ENCODE measurements around the gene RNF224. TPM values are rescaled to one million over a fixed set of nuclear protein-coding genes. Genes with fewer than 3 reads are reported as not detected.

Gene RNF224
- total RNA-seq, 1 experiment from 2014 or later, result 1.2 TPM

- ATAC-seq (no peak), DNase-seq (no peak)
- H3K9ac ChIP-seq (ENCODE audit: low read length), result no peak overlapping the region
- H3F3A ChIP-seq (ENCODE audit: low read length, unreplicated experiment), result no peaks in the 10 kb centered on the region
- H2AFZ ChIP-seq (ENCODE audit: low read length), result no peak overlapping the region
- H3K36me3 ChIP-seq (ENCODE audit: low read depth, low read length), result no peaks in the 10 kb centered on the region
- peaks cover 26% of the 10 kb centered on the region for H3K79me2 ChIP-seq (ENCODE audit: low read length)
- H3K27ac ChIP-seq (ENCODE audit: low read length), result no peak overlapping the region
- no peaks in the 10 kb centered on the region for H3K9me2 ChIP-seq (replicated peaks; ENCODE audit: low read length)
- TF ChIP-seq EZH2phosphoT487 (IDR thresholded peaks at IDR 0.05; ENCODE audit: borderline replicate concordance, low read length) (no peak), CTCF (conservative IDR thresholded peaks at IDR 0.05; ENCODE audit: low read depth, low read length) (no peak), EZH2 (IDR thresholded peaks at IDR 0.05; ENCODE audit: low read length, unreplicated experiment) (no peak)
- H3K4me3 ChIP-seq (ENCODE audit: low read length), result no peak overlapping the region
- H3K4me1 ChIP-seq (ENCODE audit: insufficient read depth, low read length), result peaks cover 48% of the 10 kb centered on the region
- intact Hi-C loops (cut with micrococcal nuclease), result no loop called here
- no peaks in the 10 kb centered on the region for H3K27me3 ChIP-seq (ENCODE audit: low read length)
- ChIA-PET POLR2A (ENCODE audit: unreplicated experiment) (no interaction called here), CTCF (no interaction called here)
- H3K9me3 ChIP-seq (ENCODE audit: low read length), result no peaks in the 10 kb centered on the region
- BruUV-seq (replicated peaks), result no TSS peak
- H3K4me2 ChIP-seq (ENCODE audit: low read length), result no peak overlapping the region
- H4K20me1 ChIP-seq (ENCODE audit: low read length), result peaks cover 22% of the 10 kb centered on the region
Observed at GRCh38 chr9:137194388-137194787, 32.9 kb upstream of the RNF224 start.

GRCh38 chr9:137194909-137195308 is 32.4 kb upstream of the RNF224 start:
- peaks cover 23% of the 10 kb centered on the region for H3K79me2 ChIP-seq (ENCODE audit: low read length)
- H3K4me1 ChIP-seq (ENCODE audit: insufficient read depth, low read length), result peaks cover 45% of the 10 kb centered on the region
- H3K4me2 ChIP-seq (ENCODE audit: low read length), result peak overlapping the region; percentile 58
- no peak for DNase-seq
- ChIA-PET CTCF (no interaction called here), POLR2A (ENCODE audit: unreplicated experiment) (no interaction called here)
- no peak overlapping the region for H3K27ac ChIP-seq (ENCODE audit: low read length)
- no peaks in the 10 kb centered on the region for H3K9me3 ChIP-seq (ENCODE audit: low read length)
- intact Hi-C loops (cut with micrococcal nuclease), result no loop called here
- H3K9ac ChIP-seq (ENCODE audit: low read length), result no peak overlapping the region
- H3F3A ChIP-seq (ENCODE audit: low read length, unreplicated experiment), result no peaks in the 10 kb centered on the region
- H3K36me3 ChIP-seq (ENCODE audit: low read depth, low read length), result no peaks in the 10 kb centered on the region
- H2AFZ ChIP-seq (ENCODE audit: low read length), result no peak overlapping the region
- no peak for ATAC-seq
- TF ChIP-seq CTCF (conservative IDR thresholded peaks at IDR 0.05; ENCODE audit: low read depth, low read length) (no peak), EZH2 (IDR thresholded peaks at IDR 0.05; ENCODE audit: low read length, unreplicated experiment) (no peak), EZH2phosphoT487 (IDR thresholded peaks at IDR 0.05; ENCODE audit: borderline replicate concordance, low read length) (no peak)
- H3K9me2 ChIP-seq (replicated peaks; ENCODE audit: low read length), result no peaks in the 10 kb centered on the region
- peaks cover 19% of the 10 kb centered on the region for H4K20me1 ChIP-seq (ENCODE audit: low read length)
- no peaks in the 10 kb centered on the region for H3K27me3 ChIP-seq (ENCODE audit: low read length)
- no peak overlapping the region for H3K4me3 ChIP-seq (ENCODE audit: low read length)
- no TSS peak for BruUV-seq (replicated peaks)

DNA sequence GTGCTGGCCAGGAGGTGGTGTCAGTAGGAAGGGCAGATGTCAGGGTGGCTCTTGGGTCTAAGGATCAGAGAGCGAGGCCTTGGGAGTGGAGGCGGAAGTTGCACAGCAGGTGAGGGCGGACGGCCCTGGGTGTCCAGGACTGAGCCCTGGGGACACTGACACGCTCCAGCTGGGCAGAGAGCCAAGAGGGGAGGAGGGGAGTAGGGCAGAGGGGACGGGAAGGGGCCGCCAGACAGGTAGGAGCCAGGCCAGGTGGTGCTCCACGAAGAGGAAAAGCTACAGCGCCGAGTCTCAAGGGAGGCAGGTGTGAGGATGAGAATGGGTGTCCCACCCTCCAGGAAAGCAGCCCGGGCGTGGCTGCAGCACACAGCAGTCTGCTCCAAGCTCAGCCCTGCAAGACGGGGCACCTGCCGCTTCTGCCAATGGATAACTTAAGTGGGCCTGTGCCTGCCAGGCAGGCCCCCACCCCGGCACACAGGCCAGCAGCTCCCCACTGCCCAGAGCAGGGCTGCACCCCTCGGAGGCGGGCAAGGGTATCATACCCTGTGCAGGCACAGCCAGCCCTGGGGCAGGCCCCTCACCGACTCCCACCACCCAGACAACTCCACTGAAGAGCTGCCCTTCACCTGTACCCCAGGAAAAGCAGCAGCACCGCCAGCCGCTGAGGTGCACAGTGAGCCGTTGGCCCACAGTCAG is 31.6 kb upstream of the RNF224 start:
- H2AFZ ChIP-seq (ENCODE audit: low read length), result no peak overlapping the region
- H3K9me2 ChIP-seq (replicated peaks; ENCODE audit: low read length), result no peaks in the 10 kb centered on the region
- no TSS peak for BruUV-seq (replicated peaks)
- H3K9me3 ChIP-seq (ENCODE audit: low read length), result no peaks in the 10 kb centered on the region
- intact Hi-C loops (cut with micrococcal nuclease), result no loop called here
- no peak overlapping the region for H3K27ac ChIP-seq (ENCODE audit: low read length)
- peak; percentile 51 for DNase-seq
- H3F3A ChIP-seq (ENCODE audit: low read length, unreplicated experiment), result no peaks in the 10 kb centered on the region
- no peaks in the 10 kb centered on the region for H3K36me3 ChIP-seq (ENCODE audit: low read depth, low read length)
- no peak overlapping the region for H3K9ac ChIP-seq (ENCODE audit: low read length)
- no peak overlapping the region for H3K4me3 ChIP-seq (ENCODE audit: low read length)
- H3K4me1 ChIP-seq (ENCODE audit: insufficient read depth, low read length), result peaks cover 41% of the 10 kb centered on the region
- TF ChIP-seq EZH2 (IDR thresholded peaks at IDR 0.05; ENCODE audit: low read length, unreplicated experiment), result no peak
- TF ChIP-seq CTCF (conservative IDR thresholded peaks at IDR 0.05; ENCODE audit: low read depth, low read length), result no peak
- no peak for TF ChIP-seq EZH2phosphoT487 (IDR thresholded peaks at IDR 0.05; ENCODE audit: borderline replicate concordance, low read length)
- no peak; the same call in 1 of the 2 replicates for ATAC-seq
- peaks cover 14% of the 10 kb centered on the region; the same call in 1 of the 2 replicates for H4K20me1 ChIP-seq (ENCODE audit: low read length)
- H3K4me2 ChIP-seq (ENCODE audit: low read length), result peak overlapping the region; percentile 58
- peaks cover 20% of the 10 kb centered on the region for H3K79me2 ChIP-seq (ENCODE audit: low read length)
- ChIA-PET CTCF (no interaction called here), POLR2A (ENCODE audit: unreplicated experiment) (no interaction called here)
- no peaks in the 10 kb centered on the region for H3K27me3 ChIP-seq (ENCODE audit: low read length)

All from PC-3 (cell line).